Keratinocyte (primary cell): ENCODE measurements around the gene MYORG. TPM values are rescaled to one million over a fixed set of nuclear protein-coding genes. Genes with fewer than 3 reads are reported as not detected.
"Not testable (repeated sequence)": the region's sequence is repeated elsewhere in the genome, so short reads cannot be mapped to it uniquely, and the experiment has no call there.

Experiments used
- DNase-seq: peaks from one replicate; pipeline ENCODE4 v3.0.0-alpha.2; 2011; ENCODE audit warnings: low read depth, missing footprints, low spot score
- FAIRE-seq: peaks from 2 replicates; lab custom pipeline; 2011; peaks lifted over from hg19 to GRCh38; lab: Jason Lieb, UNC
- H2AFZ ChIP-seq: 2 replicates; pipeline ENCODE4 v1.6.0; 2012; ENCODE audit warnings: low read length, control low read depth, inconsistent platforms; ENCODE audit not compliant: control insufficient read depth
- H3K27ac ChIP-seq: 2 replicates; pipeline ENCODE4 v1.5.1; 2011; ENCODE audit warnings: low read length; ENCODE audit not compliant: control insufficient read depth, insufficient read depth
- H3K27me3 ChIP-seq: 3 replicates; pipeline ENCODE4 v1.6.0; 2011; ENCODE audit warnings: low read length; ENCODE audit not compliant: control insufficient read depth, insufficient read depth; ENCODE audit errors: extremely low read depth
- H3K36me3 ChIP-seq, 2 experiments: 2 replicates in 1 of 2; 3 replicates in 1 of 2; pipeline ENCODE4 v1.5.1; 2011; ENCODE audit warnings: low read length in 2 of 2, mild to moderate bottlenecking in 1 of 2; ENCODE audit not compliant: control insufficient read depth in 2 of 2, insufficient read depth in 2 of 2; ENCODE audit errors: extremely low read depth in 1 of 2
- H3K4me1 ChIP-seq: 3 replicates; pipeline ENCODE4 v1.5.1; 2011; ENCODE audit warnings: low read length; ENCODE audit not compliant: control insufficient read depth, insufficient read depth; ENCODE audit errors: extremely low read depth
- H3K4me2 ChIP-seq: 3 replicates; pipeline ENCODE4 v1.6.0; 2011; ENCODE audit warnings: low read depth, low read length; ENCODE audit not compliant: control insufficient read depth, insufficient read depth; ENCODE audit errors: extremely low read depth
- H3K4me3 ChIP-seq, 3 experiments: fragments of 200-600 bp in 1 of 3; sonication (generic) in 1 of 3; 2 replicates in 2 of 3; 3 replicates in 1 of 3; pipeline ENCODE4 v1.5.1; 2011 to 2016; ENCODE audit warnings: low read length in 3 of 3, mild to moderate bottlenecking in 3 of 3, control low read depth in 2 of 3, inconsistent platforms in 1 of 3, low read depth in 1 of 3, mixed read lengths in 1 of 3, mixed run types in 1 of 3, moderate library complexity in 1 of 3; ENCODE audit not compliant: control insufficient read depth in 2 of 3, insufficient read depth in 2 of 3; ENCODE audit errors: extremely low read depth in 1 of 3
- H3K79me2 ChIP-seq: 2 replicates; pipeline ENCODE4 v1.6.0; 2012; ENCODE audit warnings: low read length; ENCODE audit not compliant: control insufficient read depth, insufficient read depth
- H3K9ac ChIP-seq: 3 replicates; pipeline ENCODE4 v1.6.0; 2011; ENCODE audit warnings: low read length; ENCODE audit not compliant: control insufficient read depth, insufficient read depth; ENCODE audit errors: extremely low read depth
- H3K9me1 ChIP-seq: 3 replicates; pipeline ENCODE4 v1.6.0; 2011; ENCODE audit warnings: low read length; ENCODE audit not compliant: control insufficient read depth, insufficient read depth; ENCODE audit errors: extremely low read depth
- H3K9me3 ChIP-seq: 2 replicates; pipeline ENCODE4 v1.5.1; 2012; ENCODE audit warnings: low read depth, low read length; ENCODE audit not compliant: control insufficient read depth
- H4K20me1 ChIP-seq: 3 replicates; pipeline ENCODE4 v1.6.0; 2011; ENCODE audit warnings: low read length; ENCODE audit not compliant: control insufficient read depth, insufficient read depth; ENCODE audit errors: extremely low read depth
- EZH2 ChIP-seq: IDR thresholded peaks from one replicate; pipeline ENCODE4 v1.6.1; 2012; ENCODE audit warnings: inconsistent platforms, mild to moderate bottlenecking, low read length, moderate library complexity
- dilution Hi-C: fragments of 300-500 bp; cut with MboI; formaldehyde crosslinking; loops from one replicate; pipeline ENCODE4 v1.7.0; 2020; ENCODE audit warnings: low sequenced_read_pairs; ENCODE audit not compliant: extremely low pct_ligation_motif_present
- polyA plus RNA-seq, 5 experiments: library from polyadenylated mRNA; depleted of rRNA in 3 of 5; stranded (reverse) in 3 of 5; stranded (forward) in 1 of 5; unstranded in 1 of 5; fragments of >200 nt; gene quantifications; 1 replicate in 1 of 5; 2 replicates in 3 of 5; 3 replicates in 1 of 5; pipeline versions ENCODE4 v1.2.1 to v1.2.3, GENCODE V29; 2011 to 2012; ENCODE audit warnings: missing spikeins in 2 of 5, low read depth in 1 of 5, low replicate concordance in 1 of 5
- TF ChIP-seq, protein P1 (sequence below), 3 experiments: IDR thresholded peaks in 1 of 3; conservative IDR thresholded peaks in 1 of 3; optimal IDR thresholded peaks in 1 of 3; 2 replicates in 2 of 3; 3 replicates in 1 of 3; pipeline versions ENCODE3 to v1.5.1; 2011; ENCODE audit warnings: low read length in 3 of 3, mild to moderate bottlenecking in 3 of 3, moderate library complexity in 2 of 3, control low read depth in 1 of 3, inconsistent platforms in 1 of 3; ENCODE audit not compliant: insufficient read depth in 2 of 3; ENCODE audit errors: extremely low read depth in 1 of 3

The MYORG gene
- polyA plus RNA-seq, 1 donor (not counting 4 experiments of a cell fraction or from before 2014, with no cell fraction given) = 3.1 TPM

DNA sequence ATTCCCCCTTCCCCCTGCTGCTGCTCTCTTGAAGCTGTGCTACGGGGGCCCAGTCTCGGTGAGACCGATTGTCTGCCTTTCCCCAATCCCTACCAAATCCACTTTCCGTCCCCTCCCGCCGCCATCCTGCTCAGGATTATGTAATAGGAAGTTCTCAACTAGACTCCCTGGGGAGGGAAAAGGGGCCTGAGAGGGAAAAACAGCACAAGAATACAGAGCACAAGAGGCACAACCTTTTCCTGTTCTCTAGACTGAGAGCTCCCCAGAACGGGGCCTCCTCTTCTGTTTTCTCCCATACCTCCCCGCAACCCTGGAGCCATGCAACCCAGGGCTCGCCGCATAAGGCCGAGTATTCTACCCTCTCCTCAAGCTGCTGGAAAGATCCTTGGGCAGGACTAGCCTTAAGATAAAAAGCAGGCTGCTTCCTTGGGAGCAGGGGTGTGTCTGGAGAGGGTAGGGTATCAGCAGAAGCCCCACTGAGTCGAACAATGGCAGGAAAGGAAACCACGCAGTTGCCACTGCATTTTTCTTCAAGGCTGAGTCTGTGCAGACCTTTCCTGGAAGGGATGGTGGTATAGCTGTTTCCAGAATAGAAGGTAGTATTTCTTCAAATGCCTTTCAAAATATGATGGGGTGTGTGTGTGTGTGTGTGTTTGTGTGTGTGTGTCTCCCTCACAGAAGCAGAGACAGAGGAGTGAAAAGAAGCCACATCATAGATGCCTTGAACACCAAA is 12.9 kb downstream of the MYORG start:
- no peak overlapping the region for H3K4me2 ChIP-seq
- DNase-seq (no peak), FAIRE-seq (no peak)
- peaks cover 0 to 2% of the 10 kb centered on the region in 2 experiments for H3K36me3 ChIP-seq
- no peak for TF ChIP-seq EZH2
- TF ChIP-seq, protein P1, sequence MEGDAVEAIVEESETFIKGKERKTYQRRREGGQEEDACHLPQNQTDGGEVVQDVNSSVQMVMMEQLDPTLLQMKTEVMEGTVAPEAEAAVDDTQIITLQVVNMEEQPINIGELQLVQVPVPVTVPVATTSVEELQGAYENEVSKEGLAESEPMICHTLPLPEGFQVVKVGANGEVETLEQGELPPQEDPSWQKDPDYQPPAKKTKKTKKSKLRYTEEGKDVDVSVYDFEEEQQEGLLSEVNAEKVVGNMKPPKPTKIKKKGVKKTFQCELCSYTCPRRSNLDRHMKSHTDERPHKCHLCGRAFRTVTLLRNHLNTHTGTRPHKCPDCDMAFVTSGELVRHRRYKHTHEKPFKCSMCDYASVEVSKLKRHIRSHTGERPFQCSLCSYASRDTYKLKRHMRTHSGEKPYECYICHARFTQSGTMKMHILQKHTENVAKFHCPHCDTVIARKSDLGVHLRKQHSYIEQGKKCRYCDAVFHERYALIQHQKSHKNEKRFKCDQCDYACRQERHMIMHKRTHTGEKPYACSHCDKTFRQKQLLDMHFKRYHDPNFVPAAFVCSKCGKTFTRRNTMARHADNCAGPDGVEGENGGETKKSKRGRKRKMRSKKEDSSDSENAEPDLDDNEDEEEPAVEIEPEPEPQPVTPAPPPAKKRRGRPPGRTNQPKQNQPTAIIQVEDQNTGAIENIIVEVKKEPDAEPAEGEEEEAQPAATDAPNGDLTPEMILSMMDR (optimal IDR thresholded peaks at IDR 0.05 in 1 of 3, IDR thresholded peaks at IDR 0.05 in 1 of 3, conservative IDR thresholded peaks at IDR 0.05 in 1 of 3; ENCODE audit: extremely low read depth in 1 of 3, insufficient read depth in 2 of 3, low read length in 3 of 3) = no peak
- no peak overlapping the region for H3K4me3 ChIP-seq
- no peaks in the 10 kb centered on the region for H3K79me2 ChIP-seq
- no peak overlapping the region for H3K27ac ChIP-seq
- dilution Hi-C loops = no loop called here
- no peaks in the 10 kb centered on the region for H4K20me1 ChIP-seq
- H2AFZ ChIP-seq = no peak overlapping the region
- H3K27me3 ChIP-seq = no peaks in the 10 kb centered on the region
- no peaks in the 10 kb centered on the region for H3K4me1 ChIP-seq
- H3K9ac ChIP-seq = no peak overlapping the region
- no peaks in the 10 kb centered on the region for H3K9me1 ChIP-seq
- H3K9me3 ChIP-seq = no peaks in the 10 kb centered on the region

DNA sequence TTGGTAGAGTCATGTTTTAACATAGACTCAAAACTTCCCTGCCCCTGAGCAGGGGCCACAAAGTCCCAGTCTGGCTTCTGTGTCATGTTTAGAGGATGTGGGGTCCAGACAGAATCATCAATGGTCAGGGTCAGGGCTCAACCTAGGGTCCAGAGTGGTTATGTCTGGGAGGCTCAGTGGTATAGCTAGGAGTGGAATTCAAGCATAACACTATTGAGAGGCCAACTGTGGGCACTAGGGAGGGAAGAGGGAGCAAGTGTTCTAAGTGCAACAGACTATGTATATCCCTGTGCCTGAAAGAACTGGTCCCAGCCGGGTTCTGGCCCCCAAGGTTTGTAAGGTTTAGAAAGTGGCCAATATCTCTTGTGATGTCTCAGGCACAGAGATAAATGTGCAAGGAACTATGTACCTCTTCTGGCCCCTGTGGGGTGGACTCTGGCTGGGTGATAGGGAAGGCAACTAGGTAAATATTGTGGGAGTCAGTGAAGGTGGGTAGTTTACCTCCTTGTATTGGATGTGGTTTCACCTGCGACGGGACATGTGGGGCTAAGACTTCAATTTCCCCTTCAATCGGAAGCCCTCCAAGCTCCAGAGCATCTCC is 14.0 kb downstream of the MYORG start:
- Histone ChIP-seq H3K9me3 (no peaks in the 10 kb centered on the region), H3K9ac (no peak overlapping the region), H3K27me3 (no peaks in the 10 kb centered on the region), H3K9me1 (no peaks in the 10 kb centered on the region), H2AFZ (no peak overlapping the region), H3K4me2 (no peak overlapping the region), H4K20me1 (no peaks in the 10 kb centered on the region), H3K36me3 (peaks cover 0 to 2% of the 10 kb centered on the region in 2 experiments), H3K27ac (no peak overlapping the region), H3K4me1 (no peaks in the 10 kb centered on the region), H3K4me3 (no peak overlapping the region), H3K79me2 (no peaks in the 10 kb centered on the region)
- DNase-seq = no peak
- dilution Hi-C loops = no loop called here
- TF ChIP-seq EZH2 = no peak
- TF ChIP-seq, protein P1 (optimal IDR thresholded peaks at IDR 0.05 in 1 of 3, IDR thresholded peaks at IDR 0.05 in 1 of 3, conservative IDR thresholded peaks at IDR 0.05 in 1 of 3; ENCODE audit: extremely low read depth in 1 of 3, insufficient read depth in 2 of 3, low read length in 3 of 3) = no peak
- no peak for FAIRE-seq

DNA sequence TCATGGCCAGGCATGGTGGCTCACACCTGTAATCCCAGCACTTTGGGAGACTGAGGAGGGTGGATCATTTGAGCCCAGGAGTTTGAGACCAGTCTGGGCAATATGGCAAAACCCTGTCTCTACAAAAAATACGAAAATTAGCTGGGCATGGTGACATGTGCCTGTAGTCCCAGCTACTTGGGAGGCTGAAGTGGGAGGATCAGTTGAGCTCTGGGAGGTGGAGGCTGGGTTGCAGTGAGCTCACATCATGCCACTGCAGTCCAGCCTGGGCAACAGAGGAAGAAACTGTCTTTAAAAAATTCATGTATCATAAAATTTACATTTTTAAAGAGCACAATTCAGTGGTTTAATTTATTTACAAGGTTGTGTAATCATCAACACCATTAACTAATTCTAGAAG is 23.7 kb downstream of the MYORG start:
- FAIRE-seq, H3K4me1 ChIP-seq, H3K9me3 ChIP-seq, H3K27me3 ChIP-seq, H2AFZ ChIP-seq, H3K4me3 ChIP-seq, H4K20me1 ChIP-seq, H3K9ac ChIP-seq, H3K9me1 ChIP-seq, DNase-seq, H3K79me2 ChIP-seq, dilution Hi-C loops, H3K27ac ChIP-seq, H3K4me2 ChIP-seq, H3K36me3 ChIP-seq: not testable (repeated sequence)
